B cell (primary cell): ENCODE results near the gene MCM5. TPM values are rescaled to one million over a fixed set of nuclear protein-coding genes. Genes with fewer than 3 reads are reported as not detected.

Source experiments
- ATAC-seq: fragments of 200-7000 bp; cut with Tn5 transposase; one replicate; pipeline ENCODE4 v1.10.0; 2021; ENCODE audit warnings: low read depth, mild to moderate bottlenecking, moderate number of reproducible peaks, moderate library complexity
- CTCF ChIA-PET: fragments of 350-600 bp; sonication (Branson Sonifier 250); formaldehyde crosslinking; loops from one replicate; lab custom pipeline; 2021; ENCODE audit warnings: antibody characterized with exemption, inconsistent platforms; lab: Charles Lee
- POLR2A ChIA-PET: fragments of 350-600 bp; sonication (Branson Sonifier 250); formaldehyde crosslinking; loops from one replicate; lab custom pipeline; 2021; ENCODE audit warnings: antibody characterized with exemption; lab: Charles Lee
- DNase-seq: peaks from one replicate; pipeline ENCODE4 v3.0.0; 2013
- H2AFZ ChIP-seq: 2 replicates; pipeline ENCODE4 v1.6.1; 2012; ENCODE audit warnings: mild to moderate bottlenecking, low read depth, low read length; ENCODE audit not compliant: insufficient read depth, poor library complexity, severe bottlenecking
- H3K27ac ChIP-seq, 2 donors: 1 replicate in 1 of 2; 2 replicates in 1 of 2; pipeline ENCODE4 v1.5.1; 2012 to 2013; ENCODE audit warnings: low read length in 2 of 2, mild to moderate bottlenecking in 2 of 2, moderate library complexity in 1 of 2
- H3K27me3 ChIP-seq, 4 experiments: fragments of 200-600 bp in 1 of 4; sonication (generic) in 1 of 4; replicated peaks in 1 of 4; 1 replicate in 2 of 4; 2 replicates in 2 of 4; pipeline versions ENCODE4 v1.6.1 to v1.7.0; 2013 to 2016; ENCODE audit warnings: low read length in 3 of 4, mild to moderate bottlenecking in 2 of 4, mixed read lengths in 1 of 4, moderate library complexity in 1 of 4; ENCODE audit not compliant: insufficient read depth in 4 of 4, control insufficient read depth in 3 of 4; ENCODE audit errors: control extremely low read depth in 1 of 4
- H3K36me3 ChIP-seq, 2 experiments: replicated peaks in 1 of 2; 1 replicate in 1 of 2; 2 replicates in 1 of 2; pipeline versions ENCODE4 v1.6.1 to v1.7.1; 2013; ENCODE audit warnings: low read length in 1 of 2; ENCODE audit not compliant: insufficient read depth in 2 of 2, control insufficient read depth in 1 of 2; ENCODE audit errors: control extremely low read depth in 1 of 2, extremely low read depth in 1 of 2
- H3K4me1 ChIP-seq, 2 donors: fragments of 200-600 bp in 1 of 2; sonication (generic) in 1 of 2; 1 replicate in 1 of 2; 2 replicates in 1 of 2; pipeline versions ENCODE4 v1.5.1 to v1.6.1; 2013 to 2017; ENCODE audit warnings: low read length in 2 of 2; ENCODE audit not compliant: control insufficient read depth in 2 of 2, insufficient read depth in 2 of 2
- H3K4me2 ChIP-seq: replicated peaks from 2 replicates; pipeline ENCODE3; 2012; ENCODE audit warnings: mild to moderate bottlenecking, low read depth, low read length; ENCODE audit not compliant: poor library complexity, severe bottlenecking
- H3K4me3 ChIP-seq, 5 experiments: fragments of 200-600 bp in 1 of 5; sonication (generic) in 1 of 5; 1 replicate in 3 of 5; 2 replicates in 2 of 5; pipeline versions ENCODE4 v1.5.1 to v1.7.0; 2011 to 2016; ENCODE audit warnings: low read length in 4 of 5, mild to moderate bottlenecking in 4 of 5, low read depth in 2 of 5, control low read depth in 1 of 5, moderate library complexity in 1 of 5; ENCODE audit not compliant: insufficient read depth in 1 of 5; ENCODE audit errors: control extremely low read depth in 1 of 5, extremely low read depth in 1 of 5
- H3K79me2 ChIP-seq: fragments of 200-600 bp; sonication (generic); one replicate; pipeline ENCODE4 v1.6.0; 2016; ENCODE audit warnings: low read length; ENCODE audit not compliant: control insufficient read depth, insufficient read depth
- H3K9ac ChIP-seq: fragments of 200-600 bp; sonication (generic); 2 replicates; pipeline ENCODE4 v1.6.1; 2017; ENCODE audit warnings: mild to moderate bottlenecking, low read length, moderate library complexity
- H3K9me3 ChIP-seq, 3 donors: one replicate each; pipeline versions ENCODE4 v1.6.1 to v1.7.1; 2013; ENCODE audit warnings: low read length in 2 of 3; ENCODE audit not compliant: control insufficient read depth in 2 of 3, insufficient read depth in 1 of 3; ENCODE audit errors: control extremely low read depth in 1 of 3
- H4K20me1 ChIP-seq: 2 replicates; pipeline ENCODE4 v1.6.0; 2012; ENCODE audit warnings: mild to moderate bottlenecking, low read length; ENCODE audit not compliant: insufficient read depth, control insufficient read depth, poor library complexity, severe bottlenecking
- H3K27ac Mint-ChIP-seq: one replicate; pipeline ENCODE4 v1.8.0; 2021; ENCODE audit warnings: mixed read lengths
- H3K27me3 Mint-ChIP-seq: one replicate; pipeline ENCODE4 v1.8.0; 2021; ENCODE audit warnings: mixed read lengths
- H3K4me1 Mint-ChIP-seq: one replicate; pipeline ENCODE4 v1.8.0; 2021; ENCODE audit warnings: mixed read lengths
- H3K4me3 Mint-ChIP-seq: one replicate; pipeline ENCODE4 v1.8.0; 2021; ENCODE audit warnings: mixed read lengths
- H3K9me3 Mint-ChIP-seq: one replicate; pipeline ENCODE4 v1.8.0; 2022; ENCODE audit warnings: mixed read lengths; ENCODE audit not compliant: insufficient read depth
- EZH2 ChIP-seq: IDR thresholded peaks from 2 replicates; pipeline ENCODE4 v1.6.1; 2012; ENCODE audit warnings: borderline replicate concordance, low read depth, mild to moderate bottlenecking, moderate library complexity, low read length; ENCODE audit not compliant: insufficient read depth, poor library complexity, severe bottlenecking
- WGBS: methylation state at CpG from one replicate; pipeline ENCODE4 v1.1.5; 2013; ENCODE audit warnings: missing lambda C conversion rate; ENCODE audit not compliant: insufficient coverage; 5-methylcytosine and 5-hydroxymethylcytosine counted together
- intact Hi-C: fragments of 100-400 bp; cut with micrococcal nuclease; formaldehyde crosslinking; loops from one replicate; pipeline ENCODE4 v1.10.0; 2022
- polyA plus RNA-seq: library from polyadenylated mRNA; depleted of rRNA; stranded (reverse); fragments of >200 nt; gene quantifications from 2 replicates; pipeline ENCODE4 v1.2.3, GENCODE V29; 2012
- total RNA-seq, 2 donors: library from RNA; stranded (reverse); fragments of 120-200 nt in 1 of 2; gene quantifications; 1 replicate in 1 of 2; 2 replicates in 1 of 2; pipeline versions ENCODE4 v1.2.3 to v1.2.4, GENCODE V29; 2013 to 2022
- TF ChIP-seq, protein P1 (sequence below): fragments of 200-600 bp; IDR thresholded peaks from one replicate; pipeline ENCODE4 v1.8.0; 2022; ENCODE audit warnings: antibody characterized with exemption, mild to moderate bottlenecking

The MCM5 gene
- total and polyA plus RNA-seq, 2 donors (not counting 1 experiment from before 2014, with no cell fraction given): 112 to 203 TPM

DNA sequence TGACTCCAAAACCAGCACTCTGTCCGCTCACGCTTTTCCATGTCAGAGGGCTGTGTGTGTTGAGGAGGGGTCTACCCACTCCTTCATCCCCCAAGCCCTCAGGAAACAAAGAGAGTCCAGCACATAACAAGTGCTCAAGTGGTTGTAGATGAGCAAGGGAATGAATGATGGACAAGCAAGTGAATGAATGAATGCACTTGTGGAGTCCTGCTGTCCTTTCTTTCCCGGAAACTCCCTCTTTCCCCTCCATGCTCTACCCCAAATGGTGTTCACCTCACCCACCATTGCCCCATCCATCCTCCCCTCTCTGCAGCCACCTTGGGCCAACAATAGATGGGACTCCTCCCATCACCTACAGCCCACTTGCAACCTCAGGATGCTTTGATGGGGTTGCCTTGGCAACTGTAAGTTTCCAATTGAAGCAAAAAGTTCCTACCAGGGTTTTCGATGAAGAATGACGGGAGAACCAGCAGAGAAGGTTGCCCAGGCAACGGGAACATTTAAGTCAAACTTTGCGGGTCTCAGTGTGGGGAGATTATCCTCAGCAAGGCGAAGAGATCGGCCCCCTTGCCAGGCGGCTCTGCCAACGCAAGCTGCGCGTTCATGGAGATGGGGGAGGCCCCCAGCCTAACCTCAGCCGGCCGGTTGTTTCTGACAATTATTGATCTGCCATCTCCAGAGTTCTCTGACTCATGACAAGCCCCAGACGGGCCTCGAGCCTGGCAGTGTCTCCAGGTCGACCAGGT, 51.1 kb downstream of the MCM5 start:
- no peak for ATAC-seq
- H3K27me3 ChIP-seq: no peaks in the 10 kb centered on the region
- no peak overlapping the region for H3K4me2 ChIP-seq
- H2AFZ ChIP-seq: no peak overlapping the region
- H3K9me3 ChIP-seq: no peaks in the 10 kb centered on the region
- no peaks in the 10 kb centered on the region for H3K79me2 ChIP-seq
- POLR2A ChIA-PET: no interaction called here
- peaks cover 2 to 8% of the 10 kb centered on the region in 2 donors for H3K4me1 ChIP-seq
- TF ChIP-seq, protein P1, sequence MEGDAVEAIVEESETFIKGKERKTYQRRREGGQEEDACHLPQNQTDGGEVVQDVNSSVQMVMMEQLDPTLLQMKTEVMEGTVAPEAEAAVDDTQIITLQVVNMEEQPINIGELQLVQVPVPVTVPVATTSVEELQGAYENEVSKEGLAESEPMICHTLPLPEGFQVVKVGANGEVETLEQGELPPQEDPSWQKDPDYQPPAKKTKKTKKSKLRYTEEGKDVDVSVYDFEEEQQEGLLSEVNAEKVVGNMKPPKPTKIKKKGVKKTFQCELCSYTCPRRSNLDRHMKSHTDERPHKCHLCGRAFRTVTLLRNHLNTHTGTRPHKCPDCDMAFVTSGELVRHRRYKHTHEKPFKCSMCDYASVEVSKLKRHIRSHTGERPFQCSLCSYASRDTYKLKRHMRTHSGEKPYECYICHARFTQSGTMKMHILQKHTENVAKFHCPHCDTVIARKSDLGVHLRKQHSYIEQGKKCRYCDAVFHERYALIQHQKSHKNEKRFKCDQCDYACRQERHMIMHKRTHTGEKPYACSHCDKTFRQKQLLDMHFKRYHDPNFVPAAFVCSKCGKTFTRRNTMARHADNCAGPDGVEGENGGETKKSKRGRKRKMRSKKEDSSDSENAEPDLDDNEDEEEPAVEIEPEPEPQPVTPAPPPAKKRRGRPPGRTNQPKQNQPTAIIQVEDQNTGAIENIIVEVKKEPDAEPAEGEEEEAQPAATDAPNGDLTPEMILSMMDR: no peak
- TF ChIP-seq EZH2: no peak
- H3K9ac ChIP-seq: no peak overlapping the region
- no peak overlapping the region for H3K4me3 ChIP-seq
- no peak for DNase-seq
- Mint-ChIP-seq H3K4me3 (no peak overlapping the region), H3K4me1 (peaks cover 9% of the 10 kb centered on the region), H3K9me3 (no peaks in the 10 kb centered on the region), H3K27ac (no peak overlapping the region), H3K27me3 (no peaks in the 10 kb centered on the region)
- intact Hi-C loops: no loop called here
- no peaks in the 10 kb centered on the region for H4K20me1 ChIP-seq
- H3K36me3 ChIP-seq: peaks cover 0 to 6% of the 10 kb centered on the region in 2 experiments
- WGBS: 89% methylated on average over 16 of the region's 18 CpGs
- CTCF ChIA-PET: no interaction called here
- no peak overlapping the region for H3K27ac ChIP-seq

DNA sequence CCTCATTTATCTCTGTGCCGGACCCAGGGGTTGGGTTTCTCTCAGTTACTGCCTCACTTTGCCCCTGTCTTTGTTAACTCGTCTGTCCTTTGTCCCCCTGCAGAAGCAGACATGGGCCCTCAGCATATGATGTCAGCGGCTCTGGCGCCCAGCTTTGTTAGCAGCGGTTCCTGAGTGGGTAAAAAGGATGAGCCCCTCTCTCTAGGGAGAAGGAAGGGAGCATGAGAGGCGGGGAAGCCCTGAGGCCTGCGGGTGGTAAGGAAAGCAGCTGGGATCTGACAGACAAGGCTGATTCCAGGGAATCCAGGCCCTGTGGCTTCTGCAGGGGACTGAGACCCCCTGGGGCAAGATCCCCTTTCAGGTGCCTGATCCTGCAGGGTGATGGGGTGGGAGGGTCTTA, 51.7 kb downstream of the MCM5 start:
- intact Hi-C loops: no loop called here
- WGBS: 93% methylated on average over 6 of the region's 7 CpGs
- CTCF ChIA-PET: no interaction called here
- peaks cover 0 to 5% of the 10 kb centered on the region in 2 experiments for H3K36me3 ChIP-seq
- H3K4me3 Mint-ChIP-seq: no peak overlapping the region
- TF ChIP-seq EZH2: no peak
- TF ChIP-seq, protein P1: no peak
- no peaks in the 10 kb centered on the region for H4K20me1 ChIP-seq
- no peak overlapping the region for H3K27ac ChIP-seq
- H3K4me1 Mint-ChIP-seq: peaks cover 9% of the 10 kb centered on the region
- H3K27me3 ChIP-seq: no peaks in the 10 kb centered on the region
- H3K4me3 ChIP-seq: no peak overlapping the region
- H3K79me2 ChIP-seq: no peaks in the 10 kb centered on the region
- no peak overlapping the region for H2AFZ ChIP-seq
- H3K9me3 ChIP-seq: no peaks in the 10 kb centered on the region
- no peak for DNase-seq
- no peak for ATAC-seq
- no peaks in the 10 kb centered on the region for H3K27me3 Mint-ChIP-seq
- H3K9ac ChIP-seq: no peak overlapping the region
- no peak overlapping the region for H3K4me2 ChIP-seq
- H3K4me1 ChIP-seq: peaks cover 2 to 8% of the 10 kb centered on the region in 2 donors
- no peaks in the 10 kb centered on the region for H3K9me3 Mint-ChIP-seq
- POLR2A ChIA-PET: no interaction called here
- no peak overlapping the region for H3K27ac Mint-ChIP-seq
